ENCODE measurements around the gene GRM7.

- TF ChIP-seq MAFK (IDR thresholded peaks at IDR 0.05; ENCODE audit: low read depth, low read length) = no peak
- TF ChIP-seq, protein P1, sequence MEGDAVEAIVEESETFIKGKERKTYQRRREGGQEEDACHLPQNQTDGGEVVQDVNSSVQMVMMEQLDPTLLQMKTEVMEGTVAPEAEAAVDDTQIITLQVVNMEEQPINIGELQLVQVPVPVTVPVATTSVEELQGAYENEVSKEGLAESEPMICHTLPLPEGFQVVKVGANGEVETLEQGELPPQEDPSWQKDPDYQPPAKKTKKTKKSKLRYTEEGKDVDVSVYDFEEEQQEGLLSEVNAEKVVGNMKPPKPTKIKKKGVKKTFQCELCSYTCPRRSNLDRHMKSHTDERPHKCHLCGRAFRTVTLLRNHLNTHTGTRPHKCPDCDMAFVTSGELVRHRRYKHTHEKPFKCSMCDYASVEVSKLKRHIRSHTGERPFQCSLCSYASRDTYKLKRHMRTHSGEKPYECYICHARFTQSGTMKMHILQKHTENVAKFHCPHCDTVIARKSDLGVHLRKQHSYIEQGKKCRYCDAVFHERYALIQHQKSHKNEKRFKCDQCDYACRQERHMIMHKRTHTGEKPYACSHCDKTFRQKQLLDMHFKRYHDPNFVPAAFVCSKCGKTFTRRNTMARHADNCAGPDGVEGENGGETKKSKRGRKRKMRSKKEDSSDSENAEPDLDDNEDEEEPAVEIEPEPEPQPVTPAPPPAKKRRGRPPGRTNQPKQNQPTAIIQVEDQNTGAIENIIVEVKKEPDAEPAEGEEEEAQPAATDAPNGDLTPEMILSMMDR (conservative IDR thresholded peaks at IDR 0.05; ENCODE audit: low read depth, low read length) = no peak
Observed at GRCh38 chr3:7271631-7272030, 410.7 kb downstream of the GRM7 start.

Measured in IMR-90 (cell line).